Measurements from ENCODE around the gene SPIRE2.

DNA sequence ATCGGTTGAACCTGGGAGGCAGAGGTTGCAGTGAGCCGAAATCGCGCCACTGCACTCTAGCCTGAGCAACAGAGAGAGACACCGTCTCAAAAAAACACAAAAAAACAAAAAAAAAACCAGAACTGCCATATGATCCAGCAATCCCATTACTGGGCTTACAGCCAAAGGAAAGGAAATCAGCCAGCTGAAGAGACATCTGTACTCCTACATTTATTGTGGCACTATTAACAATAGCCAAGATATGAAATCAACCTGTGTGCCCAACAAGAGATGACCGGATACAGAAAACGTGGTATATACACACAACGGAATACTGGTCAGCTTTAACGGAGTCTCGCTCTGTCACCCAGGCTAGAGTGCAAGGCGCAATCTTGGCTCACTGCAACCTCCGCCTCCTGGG, 26.5 kb upstream of the SPIRE2 start:
- TF ChIP-seq, protein P1, sequence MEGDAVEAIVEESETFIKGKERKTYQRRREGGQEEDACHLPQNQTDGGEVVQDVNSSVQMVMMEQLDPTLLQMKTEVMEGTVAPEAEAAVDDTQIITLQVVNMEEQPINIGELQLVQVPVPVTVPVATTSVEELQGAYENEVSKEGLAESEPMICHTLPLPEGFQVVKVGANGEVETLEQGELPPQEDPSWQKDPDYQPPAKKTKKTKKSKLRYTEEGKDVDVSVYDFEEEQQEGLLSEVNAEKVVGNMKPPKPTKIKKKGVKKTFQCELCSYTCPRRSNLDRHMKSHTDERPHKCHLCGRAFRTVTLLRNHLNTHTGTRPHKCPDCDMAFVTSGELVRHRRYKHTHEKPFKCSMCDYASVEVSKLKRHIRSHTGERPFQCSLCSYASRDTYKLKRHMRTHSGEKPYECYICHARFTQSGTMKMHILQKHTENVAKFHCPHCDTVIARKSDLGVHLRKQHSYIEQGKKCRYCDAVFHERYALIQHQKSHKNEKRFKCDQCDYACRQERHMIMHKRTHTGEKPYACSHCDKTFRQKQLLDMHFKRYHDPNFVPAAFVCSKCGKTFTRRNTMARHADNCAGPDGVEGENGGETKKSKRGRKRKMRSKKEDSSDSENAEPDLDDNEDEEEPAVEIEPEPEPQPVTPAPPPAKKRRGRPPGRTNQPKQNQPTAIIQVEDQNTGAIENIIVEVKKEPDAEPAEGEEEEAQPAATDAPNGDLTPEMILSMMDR (IDR thresholded peaks at IDR 0.05; ENCODE audit: low read depth, low read length), result no peak
- no peak for TF ChIP-seq EZH2phosphoT487 (IDR thresholded peaks at IDR 0.05; ENCODE audit: low read depth)

Data from OCI-LY3 (cell line).